IPS-18a (cell line): Measurements from ENCODE around the gene PDZD2.

Experiments
- H3K27ac ChIP-seq: one replicate; pipeline ENCODE4 v1.5.1; 2013; ENCODE audit warnings: low read length
- H3K27me3 ChIP-seq: one replicate; pipeline ENCODE4 v1.6.1; 2013; ENCODE audit warnings: mild to moderate bottlenecking, low read length; ENCODE audit not compliant: control insufficient read depth, insufficient read depth
- H3K36me3 ChIP-seq: one replicate; pipeline ENCODE4 v1.6.1; 2013; ENCODE audit warnings: low read depth, low read length; ENCODE audit not compliant: control insufficient read depth
- H3K4me1 ChIP-seq: one replicate; pipeline ENCODE4 v1.6.1; 2013; ENCODE audit warnings: low read depth, low read length; ENCODE audit not compliant: control insufficient read depth
- H3K4me3 ChIP-seq: one replicate; pipeline ENCODE4 v1.5.1; 2013; ENCODE audit warnings: low read length
- H3K9ac ChIP-seq: one replicate; pipeline ENCODE4 v1.6.1; 2013; ENCODE audit warnings: mild to moderate bottlenecking, low read length, moderate library complexity
- H3K9me3 ChIP-seq: one replicate; pipeline ENCODE4 v1.6.1; 2013; ENCODE audit warnings: low read depth, low read length; ENCODE audit not compliant: control insufficient read depth

The PDZD2 gene

GRCh38 chr5:31948006-31948405, 309.1 kb downstream of the PDZD2 start:
- H3K4me3 ChIP-seq: no peak overlapping the region

GRCh38 chr5:31952067-31952466, 313.1 kb downstream of the PDZD2 start:
- no peak overlapping the region for H3K4me3 ChIP-seq
- H3K27ac ChIP-seq: no peak overlapping the region
- no peaks in the 10 kb centered on the region for H3K4me1 ChIP-seq
- H3K9ac ChIP-seq: no peak overlapping the region
- H3K36me3 ChIP-seq: no peaks in the 10 kb centered on the region
- H3K27me3 ChIP-seq: no peaks in the 10 kb centered on the region
- no peaks in the 10 kb centered on the region for H3K9me3 ChIP-seq

More at GRCh38 chr5:31948006-31948405, 309.1 kb downstream of the PDZD2 start:
- Histone ChIP-seq H3K4me1 (no peaks in the 10 kb centered on the region), H3K27me3 (no peaks in the 10 kb centered on the region), H3K9me3 (no peaks in the 10 kb centered on the region), H3K36me3 (no peaks in the 10 kb centered on the region), H3K27ac (no peak overlapping the region), H3K9ac (no peak overlapping the region)

GRCh38 chr5:31954091-31954490, 315.2 kb downstream of the PDZD2 start:
- Histone ChIP-seq H3K9ac (no peak overlapping the region), H3K27ac (no peak overlapping the region), H3K27me3 (no peaks in the 10 kb centered on the region), H3K4me3 (no peak overlapping the region), H3K9me3 (no peaks in the 10 kb centered on the region), H3K36me3 (no peaks in the 10 kb centered on the region), H3K4me1 (no peaks in the 10 kb centered on the region)

- H3K4me3 ChIP-seq: no peak overlapping the region
- H3K36me3 ChIP-seq: no peaks in the 10 kb centered on the region
- H3K27me3 ChIP-seq: no peaks in the 10 kb centered on the region
- no peaks in the 10 kb centered on the region for H3K4me1 ChIP-seq
- no peaks in the 10 kb centered on the region for H3K9me3 ChIP-seq
- no peak overlapping the region for H3K27ac ChIP-seq
- H3K9ac ChIP-seq: no peak overlapping the region
Observed at GRCh38 chr5:31957151-31957550, 318.2 kb downstream of the PDZD2 start.

GRCh38 chr5:31962351-31962751, 323.4 kb downstream of the PDZD2 start:
- no peaks in the 10 kb centered on the region for H3K27me3 ChIP-seq
- H3K36me3 ChIP-seq: no peaks in the 10 kb centered on the region
- peaks cover 10% of the 10 kb centered on the region for H3K4me1 ChIP-seq
- H3K9ac ChIP-seq: no peak overlapping the region
- no peak overlapping the region for H3K4me3 ChIP-seq
- H3K9me3 ChIP-seq: no peaks in the 10 kb centered on the region
- H3K27ac ChIP-seq: no peak overlapping the region

- Histone ChIP-seq H3K27me3 (no peaks in the 10 kb centered on the region), H3K9ac (no peak overlapping the region), H3K4me3 (no peak overlapping the region), H3K27ac (no peak overlapping the region), H3K9me3 (no peaks in the 10 kb centered on the region), H3K36me3 (no peaks in the 10 kb centered on the region), H3K4me1 (peaks cover 10% of the 10 kb centered on the region)
Observed at GRCh38 chr5:31962871-31963307, 324.0 kb downstream of the PDZD2 start.

- Histone ChIP-seq H3K4me1 (peaks cover 10% of the 10 kb centered on the region), H3K4me3 (no peak overlapping the region), H3K27ac (no peak overlapping the region), H3K9ac (no peak overlapping the region), H3K27me3 (no peaks in the 10 kb centered on the region), H3K9me3 (no peaks in the 10 kb centered on the region), H3K36me3 (no peaks in the 10 kb centered on the region)
Observed at GRCh38 chr5:31963358-31964006, 324.6 kb downstream of the PDZD2 start.

GRCh38 chr5:31964007-31964360, 325.1 kb downstream of the PDZD2 start:
- Histone ChIP-seq H3K4me3 (no peak overlapping the region), H3K36me3 (no peaks in the 10 kb centered on the region), H3K4me1 (peaks cover 10% of the 10 kb centered on the region), H3K27me3 (no peaks in the 10 kb centered on the region), H3K27ac (no peak overlapping the region), H3K9me3 (no peaks in the 10 kb centered on the region), H3K9ac (no peak overlapping the region)

GRCh38 chr5:31965227-31965626, 326.3 kb downstream of the PDZD2 start:
- Histone ChIP-seq H3K9ac (no peak overlapping the region), H3K27me3 (no peaks in the 10 kb centered on the region), H3K4me1 (peaks cover 10% of the 10 kb centered on the region), H3K9me3 (no peaks in the 10 kb centered on the region), H3K27ac (no peak overlapping the region), H3K36me3 (no peaks in the 10 kb centered on the region), H3K4me3 (no peak overlapping the region)

GRCh38 chr5:31966936-31967335, 328.0 kb downstream of the PDZD2 start:
- no peak overlapping the region for H3K4me3 ChIP-seq
- no peaks in the 10 kb centered on the region for H3K9me3 ChIP-seq
- H3K27me3 ChIP-seq: no peaks in the 10 kb centered on the region
- H3K4me1 ChIP-seq: peaks cover 10% of the 10 kb centered on the region
- H3K36me3 ChIP-seq: no peaks in the 10 kb centered on the region
- no peak overlapping the region for H3K27ac ChIP-seq
- H3K9ac ChIP-seq: no peak overlapping the region

GRCh38 chr5:31967461-31967860, 328.5 kb downstream of the PDZD2 start:
- Histone ChIP-seq H3K4me3 (no peak overlapping the region), H3K9ac (no peak overlapping the region), H3K4me1 (peaks cover 10% of the 10 kb centered on the region), H3K36me3 (no peaks in the 10 kb centered on the region), H3K27me3 (no peaks in the 10 kb centered on the region), H3K9me3 (no peaks in the 10 kb centered on the region), H3K27ac (no peak overlapping the region)

GRCh38 chr5:31972558-31972957, 333.6 kb downstream of the PDZD2 start:
- Histone ChIP-seq H3K4me1 (no peaks in the 10 kb centered on the region), H3K9me3 (no peaks in the 10 kb centered on the region), H3K36me3 (no peaks in the 10 kb centered on the region), H3K27ac (no peak overlapping the region), H3K27me3 (no peaks in the 10 kb centered on the region), H3K4me3 (no peak overlapping the region), H3K9ac (no peak overlapping the region)
